ENCODE data around the gene CLIP2.
"Not testable (repeated sequence)": the region's sequence is repeated elsewhere in the genome, so short reads cannot be mapped to it uniquely, and the experiment has no call there.

Gene CLIP2

DNA sequence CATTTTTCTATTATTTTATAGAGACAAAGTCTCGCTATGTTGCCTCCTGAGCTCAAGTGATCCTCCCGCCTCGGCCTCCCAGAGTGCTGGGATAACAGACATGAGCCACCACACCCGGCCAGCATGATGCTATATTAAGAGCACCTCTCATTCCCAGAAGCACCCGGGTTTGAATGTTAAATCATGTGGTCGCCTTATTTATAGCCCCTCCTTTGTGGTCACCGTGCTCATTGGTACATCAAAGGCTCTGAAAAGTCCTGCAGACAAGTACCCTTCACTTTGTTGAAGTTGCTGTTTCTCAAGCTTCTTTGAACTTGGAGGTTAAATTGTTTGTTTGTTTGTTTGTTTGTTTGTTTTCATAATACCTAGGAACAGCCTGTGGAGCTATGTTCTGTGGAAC is 40.0 kb downstream of the CLIP2 start:
- DNase-seq (ENCODE audit: low read depth in 2 of 2, low spot score in 1 of 2), result no peak

GRCh38 chr7:74332373-74333176 is 43.4 kb downstream of the CLIP2 start:
- DNase-seq (ENCODE audit: low read depth in 2 of 2, low spot score in 1 of 2), result no peak

GRCh38 chr7:74334030-74334429 is 44.8 kb downstream of the CLIP2 start:
- DNase-seq (ENCODE audit: low read depth in 2 of 2, low spot score in 1 of 2), result no peak

GRCh38 chr7:74337926-74338325 is 48.7 kb downstream of the CLIP2 start:
- no peak for DNase-seq (ENCODE audit: low read depth in 2 of 2, low spot score in 1 of 2)

GRCh38 chr7:74338366-74339108 is 49.3 kb downstream of the CLIP2 start:
- no peak for DNase-seq (ENCODE audit: low read depth in 2 of 2, low spot score in 1 of 2)

GRCh38 chr7:74339648-74340047 is 50.4 kb downstream of the CLIP2 start:
- not testable (repeated sequence) for DNase-seq (ENCODE audit: low read depth in 2 of 2, low spot score in 1 of 2)

DNA sequence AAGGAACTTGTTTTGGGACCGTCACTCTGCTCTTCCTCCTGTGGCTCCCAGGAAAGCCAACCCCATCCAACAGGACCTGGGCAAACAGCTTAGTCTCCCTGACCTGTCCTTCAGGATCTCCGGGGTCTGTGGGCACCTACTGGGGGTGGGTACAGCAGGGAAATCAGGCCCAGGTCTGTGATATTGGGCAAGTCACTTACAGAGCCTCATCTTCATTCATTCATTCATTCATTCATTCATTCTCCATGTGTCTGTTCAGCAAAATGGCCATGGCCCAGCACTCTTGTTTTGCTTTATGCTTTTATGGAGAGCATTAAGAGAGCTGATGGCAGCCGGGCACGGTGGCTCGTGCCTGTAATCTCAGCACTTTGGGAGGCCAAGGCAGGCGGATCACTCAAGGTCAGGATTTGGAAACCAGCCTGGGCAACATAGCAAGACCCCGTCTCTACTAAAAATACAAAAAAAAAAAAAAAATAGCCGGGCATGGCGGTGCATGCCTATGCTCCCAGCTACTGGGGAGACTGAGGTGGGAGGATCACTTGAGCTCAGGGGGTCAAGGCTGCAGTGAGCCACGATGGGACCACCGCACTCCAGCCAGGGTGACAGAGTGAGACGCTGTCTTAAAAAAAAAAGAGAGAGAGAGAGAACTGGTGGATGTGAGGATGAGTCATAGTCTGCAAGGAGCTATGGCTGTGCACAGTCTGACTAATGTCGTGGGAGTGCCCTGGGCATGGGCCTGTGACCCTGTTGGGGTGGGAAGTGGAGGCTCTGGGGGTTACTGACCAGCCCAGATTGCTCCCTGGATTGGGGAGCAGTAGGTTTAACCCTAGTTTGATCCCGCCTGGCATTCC is 54.3 kb downstream of the CLIP2 start:
- no peak for DNase-seq (ENCODE audit: low read depth in 2 of 2, low spot score in 1 of 2)

DNA sequence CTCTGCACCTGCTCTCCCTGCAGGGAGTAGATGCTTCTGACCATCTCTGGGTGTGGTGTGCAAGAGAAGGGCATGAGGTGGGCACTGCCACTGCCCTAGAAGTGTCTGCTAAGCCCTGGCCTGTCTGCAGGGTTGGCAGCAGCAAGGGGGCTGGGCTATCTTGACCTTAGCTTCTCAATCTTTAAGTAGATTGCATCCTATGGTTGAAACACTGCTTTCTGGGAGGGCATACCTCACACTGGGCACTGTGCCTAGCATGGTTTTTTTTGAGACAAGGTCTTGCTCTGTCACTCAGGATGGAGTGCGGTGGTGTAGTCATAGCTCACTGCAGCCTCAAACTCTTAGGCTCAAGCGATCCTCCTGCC is 54.9 kb downstream of the CLIP2 start:
- DNase-seq (ENCODE audit: low read depth in 2 of 2, low spot score in 1 of 2), result no peak

DNA sequence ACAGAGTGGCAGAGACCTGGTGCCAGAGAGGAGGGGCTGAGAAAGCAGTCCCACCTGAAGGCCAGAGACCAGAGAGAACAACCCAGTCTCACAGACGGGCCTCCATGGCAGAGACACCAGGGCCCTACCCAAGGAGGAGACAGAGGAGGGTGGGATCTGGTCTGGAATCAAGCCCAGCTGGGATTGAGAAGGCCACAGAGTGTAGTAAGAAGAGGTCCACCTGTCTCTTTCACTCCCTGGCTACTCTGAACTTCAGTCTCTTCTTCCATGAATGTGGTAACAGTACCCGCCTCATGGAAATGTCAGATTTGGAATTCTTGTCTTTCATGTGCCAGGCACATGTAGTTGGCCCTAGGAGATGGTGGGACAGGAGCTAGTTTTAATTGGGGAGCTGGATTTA is 55.6 kb downstream of the CLIP2 start:
- DNase-seq (ENCODE audit: low read depth in 2 of 2, low spot score in 1 of 2), result no peak

- DNase-seq (ENCODE audit: low read depth in 2 of 2, low spot score in 1 of 2), result no peak
These were observed 56.8 kb downstream of the CLIP2 start for GRCh38 chr7:74345970-74346369.

DNA sequence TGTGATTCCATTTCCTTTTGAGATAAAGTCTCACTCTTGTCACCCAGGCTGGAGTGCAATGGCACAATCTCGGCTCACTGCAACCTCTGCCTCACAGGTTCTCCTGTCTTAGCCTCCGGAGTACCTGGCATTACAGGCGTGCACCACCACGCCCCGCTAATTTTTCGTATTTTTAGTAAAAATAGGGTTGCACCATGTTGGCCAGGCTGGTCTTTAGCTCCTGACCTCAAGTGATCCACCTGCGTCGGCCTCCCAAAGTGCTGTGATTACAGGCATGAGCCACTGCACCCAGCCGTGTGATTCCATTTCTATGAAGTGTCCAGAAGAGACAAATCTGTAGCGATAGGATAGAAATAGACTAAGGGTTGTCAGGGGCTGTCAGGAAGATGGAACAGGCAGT is 60.4 kb downstream of the CLIP2 start:
- no peak for DNase-seq (ENCODE audit: low read depth in 2 of 2, low spot score in 1 of 2)

DNA sequence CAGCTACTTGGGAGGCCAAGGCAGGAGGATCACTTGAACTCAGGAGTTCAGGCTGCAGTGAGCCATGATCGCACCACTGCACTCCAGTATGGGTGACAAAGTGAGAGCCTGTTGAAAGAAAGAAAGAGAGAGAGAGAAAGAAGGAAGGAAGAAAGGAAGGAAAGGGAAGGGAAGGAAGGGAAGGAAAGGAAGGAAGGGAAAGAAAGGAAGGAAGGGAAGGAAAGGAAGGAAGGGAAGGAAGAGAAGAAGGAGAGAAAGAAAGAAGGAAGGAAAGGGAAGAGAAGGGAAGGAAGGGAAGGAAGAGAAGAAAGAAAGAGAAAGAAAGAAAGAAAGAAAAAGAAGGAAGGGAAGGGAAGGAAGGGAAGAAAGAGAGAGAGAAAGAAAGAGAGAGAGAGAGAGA is 61.5 kb downstream of the CLIP2 start:
- DNase-seq (ENCODE audit: low read depth in 2 of 2, low spot score in 1 of 2), result no peak

GRCh38 chr7:74351836-74352235 is 62.6 kb downstream of the CLIP2 start:
- DNase-seq (ENCODE audit: low read depth in 2 of 2, low spot score in 1 of 2), result no peak

- not testable (repeated sequence) for DNase-seq (ENCODE audit: low read depth in 2 of 2, low spot score in 1 of 2)
These were observed 63.4 kb downstream of the CLIP2 start for GRCh38 chr7:74352551-74353138.

- DNase-seq (ENCODE audit: low read depth in 2 of 2, low spot score in 1 of 2), result no peak
These were observed 64.8 kb downstream of the CLIP2 start for GRCh38 chr7:74354009-74354408.

DNA sequence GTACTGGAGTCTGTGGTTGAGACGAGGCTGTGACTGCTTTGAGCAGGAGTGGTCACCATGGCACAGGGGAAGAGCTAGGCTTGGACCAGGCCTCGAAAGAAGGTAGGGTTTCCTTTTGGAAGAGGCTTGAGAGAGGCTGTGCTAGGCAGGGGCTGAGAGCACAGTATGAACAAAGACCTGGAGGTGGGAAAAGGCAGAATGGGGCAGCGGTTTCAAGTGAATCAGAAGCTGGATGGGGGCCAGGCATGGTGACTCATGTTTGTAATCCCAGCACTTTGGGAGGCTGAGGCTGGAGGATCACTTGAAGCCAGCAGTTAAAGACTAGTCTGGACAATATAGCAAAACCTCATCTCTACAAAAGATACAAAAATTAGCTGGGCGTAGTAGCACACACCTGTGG is 65.9 kb downstream of the CLIP2 start:
- DNase-seq (ENCODE audit: low read depth in 2 of 2, low spot score in 1 of 2), result no peak

GRCh38 chr7:74356589-74357315 is 67.5 kb downstream of the CLIP2 start:
- DNase-seq (ENCODE audit: low read depth in 2 of 2, low spot score in 1 of 2), result no peak

DNA sequence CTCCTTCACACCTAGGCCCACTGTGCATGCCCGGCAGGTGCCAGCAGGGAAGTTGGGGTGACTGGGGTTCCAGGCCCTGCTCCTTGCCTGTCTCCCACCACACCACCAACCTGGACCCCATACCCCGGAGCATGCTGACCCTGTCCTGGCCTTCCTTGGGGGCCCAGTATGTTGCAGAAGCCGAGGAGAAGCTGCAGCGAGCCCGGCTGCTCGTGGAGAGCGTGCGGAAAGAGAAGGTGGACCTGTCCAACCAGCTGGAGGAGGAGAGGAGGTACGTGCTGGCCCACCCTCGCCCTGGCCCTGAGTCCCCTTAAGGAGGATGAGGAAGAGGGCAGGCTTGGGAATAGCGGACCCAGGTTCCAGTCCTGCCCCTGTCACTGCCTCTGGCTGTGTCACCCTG is 70.8 kb downstream of the CLIP2 start:
- no peak for DNase-seq (ENCODE audit: low read depth in 2 of 2, low spot score in 1 of 2)

GRCh38 chr7:74362266-74362665 is 73.1 kb downstream of the CLIP2 start:
- no peak for DNase-seq (ENCODE audit: low read depth in 2 of 2, low spot score in 1 of 2)

- no peak for DNase-seq (ENCODE audit: low read depth in 2 of 2, low spot score in 1 of 2)
These were observed 74.9 kb downstream of the CLIP2 start for GRCh38 chr7:74364061-74364460.

Data from stimulated activated CD8-positive, alpha-beta memory T cell treated with anti-CD3 and anti-CD28 coated beads, Interleukin-4, amount 100 ng/mL, for 4 hours (primary cell).